IMR-90 (cell line): Measurements from ENCODE around the gene AQP5. TPM values are rescaled to one million over a fixed set of nuclear protein-coding genes. Genes with fewer than 3 reads are reported as not detected.

Source experiments
- ATAC-seq: fragments of 200-7000 bp; cut with Tn5 transposase; 2 replicates; pipeline ENCODE4 v1.9.1; 2020; ENCODE audit warnings: low read depth, mild to moderate bottlenecking, moderate library complexity
- BruUV-seq: library from RNA; stranded (reverse); fragments of 400-500 nt; replicated peaks from 2 replicates; lab custom pipeline; 2021; lab: Mats Ljungman, UMichigan
- CTCF ChIA-PET: fragments of 300-600 bp; formaldehyde crosslinking; extraction: SDS; loops from one replicate; lab custom pipeline; 2021; ENCODE audit warnings: antibody characterized with exemption; lab: Yijun Ruan, JAX
- POLR2A ChIA-PET: fragments of 300-600 bp; sonication (Branson Sonifier 250); formaldehyde crosslinking; loops from one replicate; lab custom pipeline; 2022; ENCODE audit warnings: antibody characterized with exemption; ENCODE audit not compliant: unreplicated experiment; lab: Charles Lee
- DNase-seq: peaks from one replicate; pipeline ENCODE4 v3.0.0; 2013
- H2AFZ ChIP-seq: replicated peaks from 2 replicates; pipeline ENCODE3; 2013; ENCODE audit warnings: low read length, mild to moderate bottlenecking; ENCODE audit not compliant: poor library complexity
- H2AK5ac ChIP-seq: 2 replicates; pipeline ENCODE4 v1.6.1; 2013; ENCODE audit warnings: low read depth, low read length, inconsistent platforms
- H2AK9ac ChIP-seq: replicated peaks from 2 replicates; pipeline ENCODE3; 2013; ENCODE audit warnings: mild to moderate bottlenecking, low read depth, low read length, moderate library complexity; ENCODE audit not compliant: poor library complexity
- H2BK120ac ChIP-seq: 2 replicates; pipeline ENCODE4 v1.6.1; 2013; ENCODE audit warnings: low read depth, low read length, inconsistent platforms
- H2BK15ac ChIP-seq: 3 replicates; pipeline ENCODE4 v1.6.1; 2013; ENCODE audit warnings: low read depth, low read length, inconsistent platforms
- H2BK20ac ChIP-seq: 2 replicates; pipeline ENCODE4 v1.6.1; 2013; ENCODE audit warnings: low read depth, mild to moderate bottlenecking, inconsistent platforms, low read length, moderate library complexity
- H2BK5ac ChIP-seq: 2 replicates; pipeline ENCODE4 v1.6.1; 2013; ENCODE audit warnings: mild to moderate bottlenecking, low read depth, low read length, inconsistent platforms; ENCODE audit not compliant: poor library complexity, severe bottlenecking
- H3K14ac ChIP-seq: replicated peaks from 2 replicates; pipeline ENCODE4 v1.6.1; 2013; ENCODE audit warnings: low read depth, low read length, inconsistent platforms
- H3K18ac ChIP-seq: 2 replicates; pipeline ENCODE4 v1.6.1; 2013; ENCODE audit warnings: low read depth, low read length, control low read depth
- H3K23ac ChIP-seq: 2 replicates; pipeline ENCODE4 v1.6.1; 2013; ENCODE audit warnings: low read depth, low read length, inconsistent platforms
- H3K27ac ChIP-seq: 2 replicates; pipeline ENCODE4 v1.5.1; 2013; ENCODE audit warnings: mild to moderate bottlenecking, control low read depth, low read length; ENCODE audit not compliant: insufficient read depth
- H3K27me3 ChIP-seq: 2 replicates; pipeline ENCODE4 v1.6.1; 2013; ENCODE audit warnings: low read length; ENCODE audit not compliant: control insufficient read depth, insufficient read depth
- H3K36me3 ChIP-seq: 2 replicates; pipeline ENCODE4 v1.6.1; 2013; ENCODE audit warnings: low read length, mixed read lengths; ENCODE audit not compliant: control insufficient read depth, insufficient read depth
- H3K4ac ChIP-seq: 2 replicates; pipeline ENCODE4 v1.6.1; 2013; ENCODE audit warnings: low read depth, low read length, inconsistent platforms
- H3K4me1 ChIP-seq: 2 replicates; pipeline ENCODE4 v1.6.1; 2013; ENCODE audit warnings: low read length, mixed read lengths; ENCODE audit not compliant: control insufficient read depth, insufficient read depth
- H3K4me2 ChIP-seq: 2 replicates; pipeline ENCODE4 v1.6.1; 2013; ENCODE audit warnings: low read depth, mild to moderate bottlenecking, control low read depth, low read length, moderate library complexity
- H3K4me3 ChIP-seq: 2 replicates; pipeline ENCODE4 v1.5.1; 2013; ENCODE audit warnings: low read depth, mild to moderate bottlenecking, control low read depth, low read length, moderate library complexity; ENCODE audit not compliant: insufficient read depth
- H3K56ac ChIP-seq: 2 replicates; pipeline ENCODE4 v1.6.1; 2013; ENCODE audit warnings: low read length, inconsistent platforms; ENCODE audit not compliant: insufficient read depth; ENCODE audit errors: extremely low read depth
- H3K79me1 ChIP-seq, 2 experiments: 2 replicates each; pipeline ENCODE4 v1.6.1; 2013; ENCODE audit warnings: low read length in 2 of 2, inconsistent platforms in 1 of 2, low read depth in 1 of 2
- H3K9ac ChIP-seq: 2 replicates; pipeline ENCODE4 v1.6.1; 2013; ENCODE audit warnings: low read depth, low read length, control low read depth
- H3K9me1 ChIP-seq: 2 replicates; pipeline ENCODE4 v1.6.1; 2013; ENCODE audit warnings: low read length, inconsistent platforms; ENCODE audit not compliant: insufficient read depth
- H3K9me3 ChIP-seq: 2 replicates; pipeline ENCODE4 v1.6.1; 2013; ENCODE audit warnings: low read length; ENCODE audit not compliant: control insufficient read depth, insufficient read depth
- H4K20me1 ChIP-seq: 2 replicates; pipeline ENCODE4 v1.6.1; 2013; ENCODE audit warnings: low read length, inconsistent platforms; ENCODE audit not compliant: insufficient read depth
- H4K5ac ChIP-seq: 2 replicates; pipeline ENCODE4 v1.6.1; 2013; ENCODE audit warnings: mild to moderate bottlenecking, low read depth, low read length, control low read depth
- H4K8ac ChIP-seq, 2 experiments: 2 replicates each; pipeline ENCODE4 v1.6.1; 2013; ENCODE audit warnings: low read depth in 2 of 2, low read length in 2 of 2, control low read depth in 1 of 2, inconsistent platforms in 1 of 2
- H4K91ac ChIP-seq: 2 replicates; pipeline ENCODE4 v1.6.1; 2013; ENCODE audit warnings: low read depth, low read length, inconsistent platforms; ENCODE audit not compliant: insufficient read depth
- MAFK ChIP-seq: IDR thresholded peaks from 2 replicates; pipeline ENCODE4 v1.6.1; 2012; ENCODE audit warnings: low read depth, low read length, improper control_type of control experiment
- WGBS, 2 experiments: methylation state at CpG; one replicate each; pipeline versions ENCODE4 v1.1.5 to v1.1.7; 2013; ENCODE audit warnings: missing lambda C conversion rate in 2 of 2; ENCODE audit not compliant: insufficient read length in 1 of 2; ENCODE audit errors: extremely low coverage in 2 of 2; 5-methylcytosine and 5-hydroxymethylcytosine counted together
- dilution Hi-C: fragments of 300-500 bp; cut with HindIII; formaldehyde crosslinking; loops from one replicate; pipeline ENCODE4 v1.14.3; 2018; ENCODE audit warnings: low sequenced_read_pairs; ENCODE audit not compliant: unreplicated experiment
- in situ Hi-C: fragments of 300-500 bp; cut with MboI; formaldehyde crosslinking; loops from 3 replicates; pipeline ENCODE4 v1.14.3; 2019; ENCODE audit warnings: low sequenced_read_pairs, inconsistent platforms, mixed read lengths
- intact Hi-C: fragments of 100-400 bp; cut with micrococcal nuclease; formaldehyde crosslinking; loops from 2 replicates; pipeline ENCODE4 v1.10.0; 2022
- polyA plus RNA-seq, 3 experiments: library from polyadenylated mRNA; depleted of rRNA; stranded (reverse); fragments of >200 nt; gene quantifications; 2 replicates each; pipeline ENCODE4 v1.2.3, GENCODE V29; 2012; ENCODE audit warnings: low replicate concordance in 1 of 3
- total RNA-seq: library from RNA; depleted of rRNA; stranded (reverse); fragments of >200 nt; gene quantifications from 2 replicates; pipeline ENCODE4 v1.2.3, GENCODE V29; 2012

The AQP5 gene
- total and polyA plus RNA-seq, 2 of the 4 experiments (the other 2 are of a cell fraction) = not detected

GRCh38 chr12:49917166-49917787 lies 44.4 kb upstream of the AQP5 start:
- no peak for ATAC-seq
- no peaks in the 10 kb centered on the region; a peak in 1 of 4 replicates for H3K79me1 ChIP-seq
- ChIA-PET POLR2A (no interaction called here), CTCF (no interaction called here)
- no peak overlapping the region for H2BK5ac ChIP-seq
- no peak overlapping the region for H3K4ac ChIP-seq
- H2BK20ac ChIP-seq = no peak overlapping the region
- H3K27me3 ChIP-seq = peaks cover 17% of the 10 kb centered on the region
- H2BK120ac ChIP-seq = no peak overlapping the region
- intact Hi-C loops = no loop called here
- H3K18ac ChIP-seq = no peak overlapping the region
- no peak overlapping the region for H3K23ac ChIP-seq
- H3K56ac ChIP-seq = no peak overlapping the region
- H3K4me3 ChIP-seq = no peak overlapping the region
- H2AK9ac ChIP-seq = no peak overlapping the region
- H2BK15ac ChIP-seq = no peak overlapping the region
- no peaks in the 10 kb centered on the region for H3K9me3 ChIP-seq
- no peak overlapping the region for H4K5ac ChIP-seq
- BruUV-seq = no TSS peak
- WGBS, 2 experiments = no CpG with 5 or more reads among the region's 12 CpGs
- no peaks in the 10 kb centered on the region for H3K36me3 ChIP-seq
- TF ChIP-seq MAFK = no peak
- dilution Hi-C loops = no loop called here
- H3K27ac ChIP-seq = no peak overlapping the region
- no peak overlapping the region for H2AK5ac ChIP-seq
- 0 out of 2 replicates have a peak, but pooled peaks cover 5% of the 10 kb centered on the region for H3K9me1 ChIP-seq
- no peaks in the 10 kb centered on the region for H3K4me1 ChIP-seq
- no peak for DNase-seq
- no peak overlapping the region for H4K91ac ChIP-seq
- H4K20me1 ChIP-seq = no peaks in the 10 kb centered on the region
- H3K9ac ChIP-seq = no peak overlapping the region
- no peak overlapping the region for H3K14ac ChIP-seq
- H4K8ac ChIP-seq = no peak overlapping the region
- in situ Hi-C loops = no loop called here
- H2AFZ ChIP-seq = no peak overlapping the region
- no peak overlapping the region for H3K4me2 ChIP-seq
